Measurements from ENCODE around the gene NUDT13. TPM values are rescaled to one million over a fixed set of nuclear protein-coding genes. Genes with fewer than 3 reads are reported as not detected.
A peak's percentile ranks its signal among the peaks of the same experiment; 100 is the strongest.

NUDT13 gene
- total and polyA plus RNA-seq, 9 of the 15 experiments (the other 6 are each of a cell fraction or from before 2014, with no cell fraction given) = 4.7 to 11.1 (median 5.6) TPM

- TF ChIP-seq ATF6 (CRISPR knock-in tag; IDR thresholded peaks at IDR 0.05) (peak; percentile 75; the same call in 1 of the 2 replicates), DNMT1 (IDR thresholded peaks at IDR 0.05) (0 out of 2 replicates have a peak, but pooled peaks have one; percentile 88), RNF219 (CRISPR knock-in tag; IDR thresholded peaks at IDR 0.05) (no peak), HCFC1 (IDR thresholded peaks at IDR 0.05; ENCODE audit: low read depth, low read length) (0 out of 2 replicates have a peak, but pooled peaks have one; percentile 9), MEF2A (IDR thresholded peaks at IDR 0.05; ENCODE audit: control insufficient read depth, low read depth, low read length) (0 out of 2 replicates have a peak, but pooled peaks have one; percentile 17), RBM15 (IDR thresholded peaks at IDR 0.05; ENCODE audit: insufficient read depth, low read length) (no peak), ELK1 (CRISPR knock-in tag; IDR thresholded peaks at IDR 0.05) (no peak), BRD4 (IDR thresholded peaks at IDR 0.05) (no peak), ZNF184 (CRISPR knock-in tag; IDR thresholded peaks at IDR 0.05) (no peak), NR0B1 (IDR thresholded peaks at IDR 0.05; ENCODE audit: partially characterized antibody) (no peak), WHSC1 (IDR thresholded peaks at IDR 0.05; ENCODE audit: low read length) (no peak), STAG1 (CRISPR knock-in tag; IDR thresholded peaks at IDR 0.05; ENCODE audit: borderline replicate concordance) (no peak), NUFIP1 (IDR thresholded peaks at IDR 0.05; ENCODE audit: partially characterized antibody) (no peak), ZNF280B (CRISPR knock-in tag; IDR thresholded peaks at IDR 0.05) (no peak), RBM39 (optimal IDR thresholded peaks at IDR 0.05; ENCODE audit: low read depth, low read length) (no peak), FOXA1 (IDR thresholded peaks at IDR 0.05; ENCODE audit: borderline replicate concordance) (no peak), TRIM25 (IDR thresholded peaks at IDR 0.05; ENCODE audit: borderline replicate concordance) (no peak)
Measured at GRCh38 chr10:73096449-73097304, 13.6 kb upstream of the NUDT13 start, which contains the start of gene P4HA1 (continued).

Measured in K562 (cell line).